K562 (cell line): ENCODE measurements around the gene GLTP. TPM values are rescaled to one million over a fixed set of nuclear protein-coding genes. Genes with fewer than 3 reads are reported as not detected.

Experiments
- ATF7 ChIP-seq: fragments of 450-650 bp; IDR thresholded peaks from 2 replicates; pipeline ENCODE4 v1.7.1; 2014; ENCODE audit warnings: mild to moderate bottlenecking, moderate library complexity
- CHD7 ChIP-seq: fragments of 200-600 bp; sonication (generic); IDR thresholded peaks from one replicate; pipeline ENCODE4 v1.6.1; 2012; ENCODE audit warnings: mild to moderate bottlenecking, low read depth, low read length, inconsistent platforms
- DNMT1 ChIP-seq: fragments of 450-650 bp; IDR thresholded peaks from 2 replicates; pipeline ENCODE4 v1.6.1; 2016; ENCODE audit warnings: antibody characterized with exemption, mild to moderate bottlenecking
- HEY1 ChIP-seq: fragments of 250-450 bp; sonication (Bioruptor Pico); IDR thresholded peaks from 2 replicates; pipeline ENCODE4 v1.5.0; 2020; ENCODE audit warnings: mild to moderate bottlenecking, moderate library complexity, borderline replicate concordance
- PRPF4 ChIP-seq: fragments of 200-400 bp; formaldehyde crosslinking; IDR thresholded peaks from one replicate; pipeline ENCODE4 v1.6.1; 2017; ENCODE audit warnings: low read length, low read depth, mild to moderate bottlenecking; ENCODE audit not compliant: insufficient read depth, poor library complexity, severe bottlenecking
- ZNF407 ChIP-seq: fragments of 450-650 bp; IDR thresholded peaks from 2 replicates; pipeline ENCODE4 v1.6.1; 2016; ENCODE audit warnings: low read depth
- polyA plus RNA-seq, 8 experiments: library from polyadenylated mRNA; depleted of rRNA in 4 of 8; stranded (reverse) in 5 of 8; unstranded in 3 of 8; fragments of >200 nt; fragmentation: Nextera tagmentation in 2 of 8; fragmentation: Illumina TruSeq in 1 of 8; extraction: Ambion mirVana in 2 of 8; extraction: Trizol in 1 of 8; gene quantifications; 2 replicates each; pipeline versions ENCODE4 v1.2.1 to v1.2.3, GENCODE V29; 2011 to 2014; ENCODE audit warnings: inconsistent platforms in 1 of 8, missing spikeins in 1 of 8
- total RNA-seq, 7 experiments: library from RNA; depleted of rRNA in 6 of 7; stranded (reverse); fragments of >200 nt in 6 of 7; fragmentation: Illumina TruSeq in 2 of 7; extraction: Trizol in 2 of 7; gene quantifications; 2 replicates each; pipeline versions ENCODE4 v1.2.1 to v1.2.3, GENCODE V29; 2011 to 2021; ENCODE audit warnings: low replicate concordance in 1 of 7

Gene GLTP
- total and polyA plus RNA-seq, 9 of the 15 experiments (the other 6 are each of a cell fraction or from before 2014, with no cell fraction given) = 4.4 to 8.3 (median 6.1) TPM

GRCh38 chr12:109899783-109900751 lies 19.7 kb upstream of the GLTP start, which contains the start of gene TCHP (continued):
- TF ChIP-seq ZNF407 (peak; percentile 96), PRPF4 (no peak), HEY1 (CRISPR knock-in tag) (no peak), DNMT1 (no peak), CHD7 (no peak), ATF7 (peak; percentile 73)
